Cortex of kidney (tissue), 1 donor: ENCODE measurements around the gene WDR35.

Source experiments
- DNase-seq: peaks from one replicate; lab custom pipeline; 2025; lab: John Stamatoyannopoulos, UW

Gene WDR35

GRCh38 chr2:20011276-20012031 lies 21.5 kb upstream of the WDR35 start:
- DNase-seq = no peak

DNA sequence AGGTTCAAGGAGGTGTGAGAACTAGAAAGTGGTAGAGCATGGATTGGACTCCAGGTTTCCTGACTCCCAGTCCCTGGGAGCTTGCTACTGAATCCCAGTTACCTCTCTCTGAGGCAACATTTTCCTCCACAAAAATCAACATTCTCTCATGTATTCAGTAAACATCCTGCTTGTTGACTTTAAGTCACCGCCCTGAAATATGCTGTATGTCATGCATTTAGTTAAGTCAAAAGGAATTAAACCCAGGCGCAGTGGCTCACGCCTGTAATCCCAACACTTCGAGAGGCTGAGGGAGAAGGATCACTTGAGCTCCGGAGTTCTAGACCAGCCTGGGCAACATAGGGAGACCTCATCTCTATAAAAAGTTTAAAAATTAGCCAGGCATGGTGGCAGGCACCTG lies 18.8 kb upstream of the WDR35 start:
- DNase-seq = no peak

DNA sequence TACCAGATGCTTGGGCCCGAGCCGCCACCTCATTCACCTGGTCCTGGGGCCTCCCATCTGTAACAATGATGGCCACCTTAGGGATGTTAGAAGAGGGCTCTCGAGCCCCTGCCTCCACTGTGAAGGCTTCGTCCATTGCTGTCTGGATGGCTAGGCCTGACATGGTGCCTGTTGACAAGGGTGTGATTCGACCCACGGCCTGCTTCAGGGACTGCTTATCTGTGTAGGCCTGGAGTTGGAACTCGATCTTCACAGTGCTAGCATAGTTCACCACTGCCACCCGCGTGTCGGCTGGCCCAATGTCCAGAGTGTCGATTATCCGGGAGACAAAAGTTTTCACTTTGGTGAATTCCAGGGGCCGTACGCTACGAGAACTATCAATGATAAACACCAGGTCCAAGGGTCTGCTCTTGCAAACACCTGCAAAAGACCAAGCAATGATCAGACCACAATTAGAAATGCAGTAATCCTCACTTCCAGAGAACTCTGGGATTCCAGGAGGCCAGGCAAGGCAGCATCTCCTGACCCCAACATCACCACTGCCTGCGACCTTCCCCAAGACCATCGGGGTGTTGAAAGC lies 16.1 kb upstream of the WDR35 start:
- DNase-seq = no peak

DNA sequence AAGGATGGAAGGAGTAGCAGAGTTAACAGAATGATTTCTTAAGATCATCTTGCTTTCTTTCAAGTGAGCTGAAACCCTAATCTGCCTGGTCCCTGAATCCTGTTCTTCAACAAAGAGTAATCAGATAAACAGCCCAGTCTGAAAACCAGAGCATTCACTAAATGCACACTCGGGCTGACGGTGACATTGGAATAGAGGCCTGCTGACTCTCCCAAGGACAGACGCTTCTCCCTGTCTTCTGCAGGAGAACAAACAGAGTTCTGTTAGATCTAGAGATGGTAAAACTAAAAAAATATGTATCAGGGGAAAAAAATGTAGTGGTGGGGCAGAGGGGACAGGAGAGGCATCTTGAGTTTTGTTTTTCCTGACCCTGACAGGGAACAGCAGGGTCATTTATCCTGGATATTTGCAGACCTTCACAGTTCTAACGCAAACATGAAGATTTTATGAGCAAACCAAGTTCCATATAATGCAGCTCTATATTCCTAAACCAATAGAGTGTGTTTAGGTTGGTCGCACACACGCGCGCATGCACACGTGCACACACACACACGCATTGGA lies 15.2 kb upstream of the WDR35 start:
- no peak for DNase-seq

GRCh38 chr2:20001361-20001863 lies 11.5 kb upstream of the WDR35 start:
- DNase-seq = no peak

GRCh38 chr2:19993731-19994130 lies 3.8 kb upstream of the WDR35 start:
- no peak for DNase-seq

DNA sequence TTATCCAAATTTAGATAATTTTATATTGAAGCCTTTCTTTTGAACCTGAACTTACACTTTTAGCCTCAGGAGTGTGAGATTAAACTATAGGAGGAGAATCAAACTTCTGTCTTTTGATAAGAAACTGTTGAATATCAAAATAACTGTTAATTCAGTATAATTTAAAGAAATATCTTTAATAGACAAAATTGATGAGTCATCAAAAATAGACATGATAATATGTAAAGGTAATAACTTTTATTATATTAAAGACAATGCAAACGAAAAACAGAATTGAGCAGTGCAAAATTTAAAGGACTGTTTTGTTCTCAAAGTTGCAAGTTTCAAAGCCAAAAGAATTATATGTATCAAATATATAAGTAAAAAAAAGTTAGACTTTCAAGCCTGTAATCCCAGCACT lies 2.0 kb upstream of the WDR35 start:
- no peak for DNase-seq

DNA sequence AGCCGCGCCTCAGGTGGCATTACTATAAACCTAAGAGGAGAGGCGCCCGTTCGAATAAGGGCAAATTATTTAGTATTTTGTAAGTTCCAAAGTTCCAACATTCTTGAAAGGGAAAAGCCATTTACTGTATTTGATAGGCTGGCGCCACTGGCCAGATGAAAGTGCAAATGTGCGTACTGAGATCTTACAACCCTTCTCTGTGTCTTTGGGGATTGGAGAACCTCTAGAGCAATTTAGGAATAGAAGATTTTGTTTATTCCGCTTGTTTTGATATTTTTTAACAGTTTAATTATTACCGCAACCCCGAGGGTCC lies 467 bp upstream of the WDR35 start:
- DNase-seq = no peak

DNA sequence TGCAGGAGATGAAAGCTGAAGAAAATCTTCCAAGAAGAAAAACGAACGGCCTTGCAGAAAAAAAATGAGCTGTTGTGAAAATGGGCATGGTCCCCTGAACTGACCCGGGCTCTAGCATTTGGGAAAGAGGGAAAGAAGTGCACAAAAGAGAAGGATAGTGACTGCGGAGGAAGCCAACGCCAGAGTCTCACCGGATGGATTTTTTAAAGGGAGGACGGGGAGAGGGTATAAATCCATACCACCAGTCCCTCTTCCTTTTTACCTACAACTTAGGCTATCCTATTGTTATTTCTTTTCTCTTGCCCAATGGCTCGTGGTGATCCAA lies 601 bp downstream of the WDR35 start:
- no peak for DNase-seq

DNA sequence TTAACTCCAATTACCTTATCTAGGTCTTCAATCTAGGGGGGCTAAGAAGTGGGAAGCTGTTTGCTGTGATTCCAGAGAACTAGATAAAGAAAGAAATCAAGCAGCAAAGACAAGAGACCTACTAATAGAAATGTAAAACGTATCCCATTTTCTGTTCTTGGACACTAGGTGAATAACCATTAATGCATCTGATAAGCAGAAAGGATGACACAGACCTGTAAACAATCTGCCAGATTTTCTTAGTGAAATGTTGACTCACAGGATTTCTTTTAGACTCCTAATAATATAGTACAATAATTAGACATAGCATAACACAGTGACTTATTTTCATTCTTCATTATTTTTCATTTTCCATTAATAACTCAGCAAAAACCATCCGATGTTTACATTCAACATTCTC lies 1.3 kb downstream of the WDR35 start:
- DNase-seq = no peak

- DNase-seq = no peak
Measured at GRCh38 chr2:19987936-19988335, 2.0 kb downstream of the WDR35 start.

- DNase-seq = no peak
Measured at GRCh38 chr2:19982268-19982667, 7.6 kb downstream of the WDR35 start.

DNA sequence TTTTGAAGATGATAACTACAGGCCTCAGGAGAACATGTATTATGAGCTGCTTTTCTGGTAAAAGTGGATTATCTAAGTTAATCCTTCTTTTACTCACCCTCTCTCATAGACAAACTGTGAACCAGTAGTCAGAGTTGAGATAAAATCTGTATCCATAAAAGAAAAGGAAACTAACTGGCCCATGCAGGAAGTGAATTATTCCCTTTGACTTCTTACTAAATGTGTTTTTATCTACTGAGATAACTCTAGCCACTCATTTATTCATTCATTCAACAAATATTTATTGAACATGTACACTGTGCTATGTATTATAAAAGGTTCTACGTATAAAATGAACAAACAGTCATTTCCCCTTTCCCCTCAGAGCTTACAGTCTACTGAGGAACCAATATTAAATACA lies 10.0 kb downstream of the WDR35 start:
- DNase-seq = no peak

GRCh38 chr2:19973466-19973865 lies 16.4 kb downstream of the WDR35 start:
- no peak for DNase-seq

- DNase-seq = no peak
Measured at GRCh38 chr2:19971691-19972090, 18.2 kb downstream of the WDR35 start.

GRCh38 chr2:19963386-19963785 lies 26.5 kb downstream of the WDR35 start:
- no peak for DNase-seq

DNA sequence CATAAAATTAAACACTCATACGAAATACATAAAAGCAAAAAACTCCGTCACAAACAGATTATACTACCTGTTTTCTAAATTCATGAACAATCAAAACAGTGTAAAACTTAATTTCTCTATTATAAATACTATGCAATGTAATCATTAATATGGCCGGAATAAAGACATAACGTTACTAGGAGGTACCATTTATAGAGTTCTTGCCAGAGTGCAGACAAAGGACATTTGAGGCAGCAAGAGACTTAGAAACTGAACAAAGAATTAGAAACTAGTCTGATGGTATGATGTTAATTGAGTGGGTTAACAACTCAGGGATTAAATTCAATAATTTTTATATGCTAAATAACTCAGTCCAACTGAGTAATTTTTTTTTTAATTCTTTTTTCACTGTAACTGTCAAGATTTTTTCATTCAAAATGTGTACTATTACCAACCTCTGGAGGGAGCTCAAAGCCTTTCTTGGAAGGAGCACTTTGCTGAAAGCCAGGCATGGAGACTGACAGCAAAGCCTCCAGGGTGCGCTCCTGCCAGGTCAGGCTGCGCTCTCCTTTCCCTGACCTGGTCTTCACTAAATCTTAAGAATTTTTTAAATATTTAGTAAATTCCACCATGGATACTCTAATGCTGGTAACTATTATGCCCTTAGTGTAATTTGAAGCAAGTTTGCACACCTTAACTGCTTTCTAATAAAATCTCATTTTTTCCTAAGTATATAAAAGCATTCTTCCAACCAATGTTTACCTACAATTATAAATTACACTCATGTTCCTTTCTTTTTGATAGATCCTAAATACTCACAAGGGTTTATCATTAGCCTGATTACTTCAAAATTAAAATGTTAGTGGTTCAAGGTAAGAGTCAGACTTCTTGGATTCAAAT lies 34.1 kb downstream of the WDR35 start:
- DNase-seq = no peak

- DNase-seq = no peak
Measured at GRCh38 chr2:19949071-19949470, 40.8 kb downstream of the WDR35 start.

GRCh38 chr2:19947184-19947940 lies 42.5 kb downstream of the WDR35 start:
- DNase-seq = no peak

- no peak for DNase-seq
Measured at GRCh38 chr2:19944205-19944845, 45.6 kb downstream of the WDR35 start.

GRCh38 chr2:19943189-19943588 lies 46.7 kb downstream of the WDR35 start:
- DNase-seq = no peak

DNA sequence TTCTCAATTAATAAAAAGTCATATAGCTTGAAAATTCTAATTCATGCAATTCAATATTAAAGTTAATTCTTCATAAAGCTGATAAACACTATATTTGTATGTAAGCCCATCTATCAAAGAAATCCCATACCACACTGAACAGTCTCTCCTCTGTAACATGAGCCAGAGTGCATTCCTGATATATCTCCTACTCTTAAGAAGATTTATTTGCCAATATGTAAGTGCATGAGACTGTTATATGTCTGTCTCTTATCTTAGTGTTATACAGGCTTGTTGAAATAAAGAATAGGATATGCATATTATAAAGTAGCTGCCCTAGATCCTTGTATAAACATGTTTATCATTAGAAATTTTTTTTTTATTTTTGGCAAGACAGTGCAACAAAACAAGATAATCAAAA lies 47.7 kb downstream of the WDR35 start:
- no peak for DNase-seq
